ENCODE results near the gene SETD1B. TPM values are rescaled to one million over a fixed set of nuclear protein-coding genes. Genes with fewer than 3 reads are reported as not detected.
A peak's percentile ranks its signal among the peaks of the same experiment; 100 is the strongest.
"Not testable (repeated sequence)": the region's sequence is repeated elsewhere in the genome, so short reads cannot be mapped to it uniquely, and the experiment has no call there.

The SETD1B gene
- total RNA-seq, 4 donors from 2014 or later = 3.7 to 10.4 (median 6.6) TPM

- ATAC-seq (ENCODE audit: low FRiP score) (no peak), DNase-seq (ENCODE audit: low spot score) (no peak)
- no peak for TF ChIP-seq CTCF (IDR thresholded peaks at IDR 0.05)
Observed at GRCh38 chr12:121849211-121849610, 45.4 kb downstream of the SETD1B start.

GRCh38 chr12:121849665-121850064 is 45.9 kb downstream of the SETD1B start:
- DNase-seq (ENCODE audit: low spot score) (no peak), ATAC-seq (ENCODE audit: low FRiP score) (no peak)
- TF ChIP-seq CTCF (IDR thresholded peaks at IDR 0.05) = no peak

GRCh38 chr12:121852392-121852791 is 48.6 kb downstream of the SETD1B start:
- ATAC-seq (ENCODE audit: low FRiP score); DNase-seq (ENCODE audit: low spot score): not testable (repeated sequence)

GRCh38 chr12:121857322-121858246 is 53.8 kb downstream of the SETD1B start:
- no peak for DNase-seq (ENCODE audit: low spot score)
- no peak for ATAC-seq (ENCODE audit: low FRiP score)
- no peak for TF ChIP-seq CTCF (IDR thresholded peaks at IDR 0.05)

GRCh38 chr12:121858318-121858661 is 54.5 kb downstream of the SETD1B start:
- DNase-seq (ENCODE audit: low spot score) = no peak
- TF ChIP-seq CTCF (IDR thresholded peaks at IDR 0.05) = no peak
- no peak for ATAC-seq (ENCODE audit: low FRiP score)

GRCh38 chr12:121858662-121859572 is 55.1 kb downstream of the SETD1B start, which contains the start of gene HPD:
Gene HPD, minus strand, starts transcription at chr12:121858859. Its CDS starts 36 bp downstream, at chr12:121858823.
- no peak for TF ChIP-seq CTCF (IDR thresholded peaks at IDR 0.05)
- DNase-seq (ENCODE audit: low spot score) (no peak), ATAC-seq (ENCODE audit: low FRiP score) (peak; percentile 85)

GRCh38 chr12:121860257-121860656 is 56.4 kb downstream of the SETD1B start:
- no peak for TF ChIP-seq CTCF (IDR thresholded peaks at IDR 0.05)
- DNase-seq (ENCODE audit: low spot score) = no peak
- no peak for ATAC-seq (ENCODE audit: low FRiP score)

- not testable (repeated sequence) for ATAC-seq (ENCODE audit: low FRiP score); DNase-seq (ENCODE audit: low spot score)
Observed at GRCh38 chr12:121860699-121861098, 56.9 kb downstream of the SETD1B start.
